NCI-H1417 (cell line): Measurements from ENCODE around the gene SUCLA2.
"Not testable (repeated sequence)": the region's sequence is repeated elsewhere in the genome, so short reads cannot be mapped to it uniquely, and the experiment has no call there.

Source experiments
- DNase-seq, 3 experiments: peaks; one replicate each; lab custom pipeline; 2025; lab: John Stamatoyannopoulos, UW

The SUCLA2 gene

GRCh38 chr13:47991859-47992258, 9.2 kb downstream of the SUCLA2 start:
- no peak for DNase-seq

- no peak for DNase-seq
These were observed 10.1 kb downstream of the SUCLA2 start for GRCh38 chr13:47990920-47991466.

- DNase-seq: no peak
These were observed 10.6 kb downstream of the SUCLA2 start for GRCh38 chr13:47990427-47990826.

- no peak for DNase-seq
These were observed 18.0 kb downstream of the SUCLA2 start for GRCh38 chr13:47983070-47983469.

GRCh38 chr13:47976325-47976724, 24.7 kb downstream of the SUCLA2 start:
- DNase-seq: no peak

- no peak for DNase-seq
These were observed 36.2 kb downstream of the SUCLA2 start for GRCh38 chr13:47964863-47965262.

- DNase-seq: no peak
These were observed 38.8 kb downstream of the SUCLA2 start for GRCh38 chr13:47962237-47962636.

- DNase-seq: no peak
These were observed 41.4 kb downstream of the SUCLA2 start for GRCh38 chr13:47959468-47960247.

- DNase-seq: no peak
These were observed 44.0 kb downstream of the SUCLA2 start for GRCh38 chr13:47957073-47957472.

- no peak for DNase-seq
These were observed 45.2 kb downstream of the SUCLA2 start for GRCh38 chr13:47955836-47956235.

GRCh38 chr13:47949799-47950198, 51.3 kb downstream of the SUCLA2 start:
- DNase-seq: no peak

- DNase-seq: no peak
These were observed 55.3 kb downstream of the SUCLA2 start for GRCh38 chr13:47945738-47946137.

GRCh38 chr13:47945146-47945545, 55.9 kb downstream of the SUCLA2 start:
- not testable (repeated sequence) for DNase-seq

GRCh38 chr13:47934371-47934770, 66.7 kb downstream of the SUCLA2 start:
- no peak for DNase-seq

- DNase-seq: peak in 2 of 3 experiments; percentile 19 to 65
These were observed 67.8 kb downstream of the SUCLA2 start for GRCh38 chr13:47932950-47933923.

- no peak for DNase-seq
These were observed 70.4 kb downstream of the SUCLA2 start for GRCh38 chr13:47930649-47931165.

- no peak for DNase-seq
These were observed 71.9 kb downstream of the SUCLA2 start for GRCh38 chr13:47929156-47929555.

- DNase-seq: no peak
These were observed 84.0 kb downstream of the SUCLA2 start for GRCh38 chr13:47917022-47917574.

- DNase-seq: no peak
These were observed 92.7 kb downstream of the SUCLA2 start for GRCh38 chr13:47908197-47908902.

- no peak for DNase-seq
These were observed 96.2 kb downstream of the SUCLA2 start for GRCh38 chr13:47904891-47905290.

GRCh38 chr13:47904241-47904640, 96.8 kb downstream of the SUCLA2 start:
- DNase-seq: peak in 1 of 3 experiments; percentile 36
